ENCODE data around the gene LOXL1.

GRCh38 chr15:73945130-73945508, 18.9 kb downstream of the LOXL1 start:
- TF ChIP-seq CTCF (conservative IDR thresholded peaks at IDR 0.05; ENCODE audit: low read depth, low read length) (no peak), EZH2phosphoT487 (IDR thresholded peaks at IDR 0.05; ENCODE audit: borderline replicate concordance, low read length) (no peak)

All from PC-3 (cell line).